ENCODE data around the gene RAPGEF2.

RAPGEF2 gene

DNA sequence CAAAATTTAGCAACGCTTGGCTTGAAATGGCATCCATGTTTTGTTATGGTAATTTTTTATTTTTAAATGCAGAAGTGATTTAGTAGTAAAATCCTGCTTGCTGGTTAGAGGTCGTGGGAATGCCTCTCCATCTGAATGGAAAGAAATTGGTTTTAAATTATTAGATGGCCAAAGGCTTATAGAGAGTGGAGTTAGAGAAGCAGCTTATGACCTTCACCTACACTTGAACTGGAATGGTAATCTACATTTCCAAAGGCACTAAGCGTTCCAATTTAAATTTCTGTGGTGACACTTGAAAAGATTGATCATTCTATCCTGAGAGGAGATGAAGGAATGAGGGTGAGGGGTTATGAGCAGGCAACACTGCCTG, 280.7 kb downstream of the RAPGEF2 start:
- TF ChIP-seq, protein P1, sequence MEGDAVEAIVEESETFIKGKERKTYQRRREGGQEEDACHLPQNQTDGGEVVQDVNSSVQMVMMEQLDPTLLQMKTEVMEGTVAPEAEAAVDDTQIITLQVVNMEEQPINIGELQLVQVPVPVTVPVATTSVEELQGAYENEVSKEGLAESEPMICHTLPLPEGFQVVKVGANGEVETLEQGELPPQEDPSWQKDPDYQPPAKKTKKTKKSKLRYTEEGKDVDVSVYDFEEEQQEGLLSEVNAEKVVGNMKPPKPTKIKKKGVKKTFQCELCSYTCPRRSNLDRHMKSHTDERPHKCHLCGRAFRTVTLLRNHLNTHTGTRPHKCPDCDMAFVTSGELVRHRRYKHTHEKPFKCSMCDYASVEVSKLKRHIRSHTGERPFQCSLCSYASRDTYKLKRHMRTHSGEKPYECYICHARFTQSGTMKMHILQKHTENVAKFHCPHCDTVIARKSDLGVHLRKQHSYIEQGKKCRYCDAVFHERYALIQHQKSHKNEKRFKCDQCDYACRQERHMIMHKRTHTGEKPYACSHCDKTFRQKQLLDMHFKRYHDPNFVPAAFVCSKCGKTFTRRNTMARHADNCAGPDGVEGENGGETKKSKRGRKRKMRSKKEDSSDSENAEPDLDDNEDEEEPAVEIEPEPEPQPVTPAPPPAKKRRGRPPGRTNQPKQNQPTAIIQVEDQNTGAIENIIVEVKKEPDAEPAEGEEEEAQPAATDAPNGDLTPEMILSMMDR (conservative IDR thresholded peaks at IDR 0.05; ENCODE audit: low read depth, low read length), result no peak
- no peak overlapping the region for H3K4me3 ChIP-seq (ENCODE audit: low read length)
- no peak for DNase-seq (ENCODE audit: low read depth)

DNA sequence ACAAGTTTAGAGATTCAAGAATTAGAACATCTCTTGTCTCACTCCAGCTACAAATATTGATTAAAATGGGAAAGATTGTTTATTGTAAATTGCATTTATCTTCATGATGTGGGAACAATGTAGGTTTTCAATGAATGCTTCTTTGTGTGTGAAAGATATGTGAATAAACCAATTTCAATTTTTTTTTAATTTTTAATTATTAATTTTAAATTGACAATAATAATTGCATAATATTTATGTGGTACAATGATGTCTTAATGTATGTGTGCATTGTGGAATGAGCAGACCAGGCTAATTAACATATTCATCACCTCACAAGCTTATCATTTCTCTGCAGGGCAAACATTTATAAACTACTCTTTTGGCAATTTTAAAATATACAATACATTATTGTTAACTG, 281.1 kb downstream of the RAPGEF2 start:
- no peak overlapping the region for H3K4me3 ChIP-seq (ENCODE audit: low read length)
- DNase-seq (ENCODE audit: low read depth), result no peak
- TF ChIP-seq, protein P1 (conservative IDR thresholded peaks at IDR 0.05; ENCODE audit: low read depth, low read length), result no peak

DNA sequence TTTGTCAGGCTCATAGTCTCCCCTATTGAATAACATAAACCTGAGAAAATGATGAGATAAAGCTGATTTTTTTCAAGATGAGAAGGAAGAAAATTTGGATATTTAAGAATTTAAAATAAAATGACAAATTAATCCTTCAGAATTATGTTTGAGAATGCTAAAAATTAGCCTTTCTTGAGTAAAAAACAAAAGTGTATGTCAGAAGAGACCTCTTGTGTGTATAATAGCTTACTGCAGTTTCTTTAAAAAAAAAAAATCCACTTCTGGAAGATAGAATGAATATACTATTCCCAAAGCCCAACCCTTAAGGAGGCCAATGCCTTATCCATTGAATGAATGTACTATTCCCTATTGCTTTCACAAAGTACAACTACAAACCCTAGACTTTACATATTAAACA, 281.8 kb downstream of the RAPGEF2 start:
- no peak for DNase-seq (ENCODE audit: low read depth)
- TF ChIP-seq, protein P1 (conservative IDR thresholded peaks at IDR 0.05; ENCODE audit: low read depth, low read length), result no peak
- no peak overlapping the region for H3K4me3 ChIP-seq (ENCODE audit: low read length)

DNA sequence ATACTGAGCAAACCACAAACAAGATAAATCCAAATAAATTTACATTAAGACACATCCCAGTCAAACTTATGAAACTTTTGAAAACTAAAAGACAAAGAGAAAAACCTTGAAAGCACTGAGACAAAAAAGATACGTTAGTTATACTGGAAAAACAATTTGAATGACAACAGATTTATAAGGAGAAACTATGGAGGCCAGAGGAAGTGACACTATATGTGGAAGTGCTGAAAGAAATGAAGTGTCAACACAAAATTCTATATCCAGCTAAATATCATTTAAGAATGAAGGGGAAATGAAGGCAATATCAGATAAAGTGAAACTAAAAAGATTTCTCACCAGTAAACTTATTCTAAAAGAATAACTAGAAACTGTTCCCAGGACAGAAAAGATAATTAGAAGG, 283.7 kb downstream of the RAPGEF2 start:
- DNase-seq (ENCODE audit: low read depth), result no peak
- TF ChIP-seq, protein P1 (conservative IDR thresholded peaks at IDR 0.05; ENCODE audit: low read depth, low read length), result no peak

DNA sequence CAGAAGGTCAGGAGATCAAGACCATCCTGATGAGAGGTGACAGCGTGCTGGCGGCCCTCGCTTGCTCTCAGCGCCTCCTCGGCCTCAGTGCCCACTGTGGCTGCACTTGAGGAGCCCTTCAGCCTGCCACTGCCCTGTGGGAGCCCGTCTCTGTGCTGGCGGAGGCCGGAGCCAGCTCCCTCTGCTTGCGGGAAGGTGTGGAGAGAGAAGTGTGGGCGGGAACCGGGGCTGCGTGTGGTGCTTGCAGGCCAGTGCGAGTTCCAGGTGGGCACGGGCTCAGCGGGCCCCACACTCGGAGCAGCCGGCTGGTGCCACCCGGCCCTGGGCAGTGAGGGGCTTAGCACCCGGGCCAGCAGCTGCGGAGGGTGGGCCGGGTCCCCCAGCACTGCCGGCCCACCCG, 286.9 kb downstream of the RAPGEF2 start:
- no peak for DNase-seq (ENCODE audit: low read depth)
- TF ChIP-seq, protein P1 (conservative IDR thresholded peaks at IDR 0.05; ENCODE audit: low read depth, low read length), result no peak
- H3K4me3 ChIP-seq (ENCODE audit: low read length), result no peak overlapping the region

More for the DNA sequence above, 283.7 kb downstream of the RAPGEF2 start:
- no peak overlapping the region for H3K4me3 ChIP-seq (ENCODE audit: low read length)

DNA sequence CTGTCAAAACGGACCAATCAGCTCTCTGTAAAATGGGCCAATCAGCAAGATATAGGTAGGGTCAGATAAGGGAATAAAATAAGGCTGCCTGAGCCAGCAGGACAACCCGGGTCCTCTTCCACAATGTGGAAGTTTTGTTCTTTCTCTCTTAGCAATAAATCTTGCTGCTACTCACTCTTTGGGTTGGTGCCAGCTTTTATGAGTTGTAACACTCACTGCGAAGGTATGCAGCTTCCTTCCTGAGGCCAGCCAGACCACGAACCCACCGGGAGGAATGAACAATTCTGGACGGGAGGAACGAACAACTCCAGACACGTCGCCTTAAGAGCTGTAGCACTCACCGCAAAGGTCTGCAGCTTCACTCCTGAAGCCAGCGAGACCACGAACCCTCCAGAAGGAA, 287.8 kb downstream of the RAPGEF2 start:
- H3K4me3 ChIP-seq (ENCODE audit: low read length), result no peak overlapping the region
- TF ChIP-seq, protein P1 (conservative IDR thresholded peaks at IDR 0.05; ENCODE audit: low read depth, low read length), result no peak
- peak; percentile 96 for DNase-seq (ENCODE audit: low read depth)

DNA sequence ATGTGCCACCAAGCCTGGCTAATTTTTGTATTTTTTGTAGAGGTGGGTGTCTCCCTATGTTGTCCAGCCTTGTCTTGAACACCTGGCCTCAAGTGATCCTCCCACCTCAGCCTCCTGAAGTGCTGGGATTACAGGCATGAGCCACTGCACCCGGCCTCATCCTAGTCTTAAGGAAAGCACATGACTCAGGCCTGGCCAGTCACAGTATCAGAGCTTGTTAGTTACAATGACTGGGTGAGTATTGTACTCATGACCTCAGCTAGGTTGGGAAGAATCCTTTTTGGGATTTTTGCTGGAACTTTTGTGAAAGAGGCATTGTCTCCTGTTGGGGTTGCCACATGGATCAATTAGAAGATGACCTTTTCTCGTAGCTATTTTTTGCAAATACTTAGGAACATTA, 292.8 kb downstream of the RAPGEF2 start:
- TF ChIP-seq, protein P1 (conservative IDR thresholded peaks at IDR 0.05; ENCODE audit: low read depth, low read length), result no peak
- DNase-seq (ENCODE audit: low read depth), result no peak
- H3K4me3 ChIP-seq (ENCODE audit: low read length), result no peak overlapping the region

Measured in retinal pigment epithelial cell (primary cell).